Thyroid gland (tissue), 4 donors: Measurements from ENCODE around the gene PPP4R2. TPM values are rescaled to one million over a fixed set of nuclear protein-coding genes. Genes with fewer than 3 reads are reported as not detected.

Experiments used
- DNase-seq, 2 donors: peaks; one replicate each; pipeline ENCODE4 v3.0.0-alpha.2; 2019
- H3K27ac ChIP-seq, 3 donors: fragments of 200-600 bp; sonication (generic); 1 replicate in 2 of 3; 2 replicates in 1 of 3; pipeline ENCODE4 v1.5.1; 2016 to 2019; ENCODE audit warnings: mild to moderate bottlenecking in 1 of 3, moderate library complexity in 1 of 3
- H3K27me3 ChIP-seq: fragments of 200-600 bp; sonication (generic); one replicate; pipeline ENCODE4 v1.5.1; 2019
- H3K36me3 ChIP-seq, 2 donors: fragments of 200-600 bp; sonication (generic); one replicate each; pipeline ENCODE4 v1.5.1; 2016 to 2019
- H3K4me1 ChIP-seq, 2 donors: fragments of 200-600 bp; sonication (generic); one replicate each; pipeline ENCODE4 v1.5.1; 2017 to 2019
- H3K4me3 ChIP-seq, 3 donors: fragments of 200-600 bp; sonication (generic); replicated peaks in 1 of 3; 1 replicate in 2 of 3; 2 replicates in 1 of 3; pipeline ENCODE4 v1.5.1; 2016; ENCODE audit warnings: mild to moderate bottlenecking in 1 of 3
- H3K9me3 ChIP-seq: fragments of 200-600 bp; sonication (generic); one replicate; pipeline ENCODE4 v1.5.1; 2017
- CTCF ChIP-seq, 6 experiments: fragments of 200-600 bp in 3 of 6; fragments of 450-650 bp in 3 of 6; sonication (generic) in 3 of 6; IDR thresholded peaks; one replicate each; pipeline ENCODE4 v1.5.1; 2016 to 2019; ENCODE audit warnings: antibody characterized with exemption in 6 of 6, mild to moderate bottlenecking in 2 of 6, inconsistent platforms in 1 of 6, moderate library complexity in 1 of 6
- POLR2A ChIP-seq, 2 donors: fragments of 450-650 bp; IDR thresholded peaks; one replicate each; pipeline ENCODE4 v1.6.1; 2017; ENCODE audit warnings: antibody characterized with exemption in 2 of 2, mild to moderate bottlenecking in 2 of 2, moderate library complexity in 1 of 2
- WGBS, 2 donors: methylation state at CpG; one replicate each; pipeline ENCODE4 v1.1.5; 2017; 5-methylcytosine and 5-hydroxymethylcytosine counted together
- intact Hi-C: fragments of 100-400 bp; cut with DNase I; formaldehyde crosslinking; loops from one replicate; pipeline ENCODE4 v1.15.1; 2023
- total RNA-seq, 4 donors: library from RNA; depleted of rRNA; stranded (reverse); fragments of >200 nt; gene quantifications; one replicate each; pipeline ENCODE4 v1.2.3, GENCODE V29; 2016

The PPP4R2 gene
- total RNA-seq, 4 donors from 2014 or later = 51.5 to 71.3 (median 66.0) TPM

- TF ChIP-seq POLR2A (IDR thresholded peaks at IDR 0.05) (no peak), CTCF (IDR thresholded peaks at IDR 0.05) (no peak)
- Histone ChIP-seq H3K4me3 (no peak overlapping the region), H3K9me3 (no peaks in the 10 kb centered on the region), H3K27me3 (no peaks in the 10 kb centered on the region), H3K4me1 (peaks cover 27 to 34% of the 10 kb centered on the region in 2 donors), H3K27ac (no peak overlapping the region), H3K36me3 (peaks cover 3 to 6% of the 10 kb centered on the region in 2 donors)
- intact Hi-C loops = no loop called here
- no peak for DNase-seq
- 78% methylated on average over 4 of the region's 4 CpGs for WGBS, 2 donors
These were observed 7.7 kb downstream of the PPP4R2 start for GRCh38 chr3:73004316-73004715.

GRCh38 chr3:73007992-73008712 lies 11.5 kb downstream of the PPP4R2 start:
- no peaks in the 10 kb centered on the region for H3K27me3 ChIP-seq
- WGBS, 2 donors = 56 to 58% methylated on average over 6 of the region's 6 CpGs
- no peak overlapping the region for H3K27ac ChIP-seq
- H3K4me3 ChIP-seq = no peak overlapping the region
- H3K9me3 ChIP-seq = no peaks in the 10 kb centered on the region
- H3K36me3 ChIP-seq = peaks cover 3 to 6% of the 10 kb centered on the region in 2 donors
- DNase-seq = no peak
- H3K4me1 ChIP-seq = peaks cover 12 to 24% of the 10 kb centered on the region in 2 donors
- no peak for TF ChIP-seq CTCF (IDR thresholded peaks at IDR 0.05)
- no peak for TF ChIP-seq POLR2A (IDR thresholded peaks at IDR 0.05)
- intact Hi-C loops = no loop called here

GRCh38 chr3:73009008-73009407 lies 12.4 kb downstream of the PPP4R2 start:
- DNase-seq = no peak
- TF ChIP-seq CTCF (IDR thresholded peaks at IDR 0.05) = no peak
- no peak for TF ChIP-seq POLR2A (IDR thresholded peaks at IDR 0.05)
- intact Hi-C loops = no loop called here
- Histone ChIP-seq H3K4me1 (peaks cover 15 to 23% of the 10 kb centered on the region in 2 donors), H3K27ac (no peak overlapping the region), H3K27me3 (no peaks in the 10 kb centered on the region), H3K4me3 (no peak overlapping the region), H3K9me3 (no peaks in the 10 kb centered on the region), H3K36me3 (peaks cover 3 to 6% of the 10 kb centered on the region in 2 donors)
- 84 to 92% methylated on average over 4 of the region's 4 CpGs for WGBS, 2 donors

GRCh38 chr3:73009750-73010149 lies 13.1 kb downstream of the PPP4R2 start:
- Histone ChIP-seq H3K36me3 (peaks cover 3 to 6% of the 10 kb centered on the region in 2 donors), H3K27ac (no peak overlapping the region), H3K27me3 (no peaks in the 10 kb centered on the region), H3K9me3 (no peaks in the 10 kb centered on the region), H3K4me3 (no peak overlapping the region), H3K4me1 (peaks cover 18% of the 10 kb centered on the region in 2 donors)
- WGBS, 2 donors = 84 to 86% methylated on average over 3 of the region's 3 CpGs
- no peak for TF ChIP-seq POLR2A (IDR thresholded peaks at IDR 0.05)
- no peak for TF ChIP-seq CTCF (IDR thresholded peaks at IDR 0.05)
- DNase-seq = no peak
- intact Hi-C loops = no loop called here

GRCh38 chr3:73010158-73010557 lies 13.5 kb downstream of the PPP4R2 start:
- no peak overlapping the region for H3K4me3 ChIP-seq
- no peaks in the 10 kb centered on the region for H3K27me3 ChIP-seq
- no peak overlapping the region for H3K27ac ChIP-seq
- H3K36me3 ChIP-seq = peaks cover 3 to 6% of the 10 kb centered on the region in 2 donors
- no peak for TF ChIP-seq POLR2A (IDR thresholded peaks at IDR 0.05)
- no peak for TF ChIP-seq CTCF (IDR thresholded peaks at IDR 0.05)
- WGBS, 2 donors = 77 to 81% methylated on average over 6 of the region's 6 CpGs
- H3K4me1 ChIP-seq = peaks cover 18% of the 10 kb centered on the region in 2 donors
- DNase-seq = no peak
- intact Hi-C loops = no loop called here
- H3K9me3 ChIP-seq = no peaks in the 10 kb centered on the region
